ENCODE results near the gene CARS1.

The CARS1 gene

GRCh38 chr11:2991452-2992233 lies 65.6 kb downstream of the CARS1 start:
- no peak for DNase-seq (ENCODE audit: low spot score)

GRCh38 chr11:2990617-2991451 lies 66.4 kb downstream of the CARS1 start:
- no peak for DNase-seq (ENCODE audit: low spot score)

- no peak for DNase-seq (ENCODE audit: low spot score)
Measured at GRCh38 chr11:2989551-2989950, 67.7 kb downstream of the CARS1 start.

GRCh38 chr11:2989006-2989405 lies 68.2 kb downstream of the CARS1 start:
- no peak for DNase-seq (ENCODE audit: low spot score)

- DNase-seq (ENCODE audit: low spot score): no peak
Measured at GRCh38 chr11:2987881-2988861, 69.1 kb downstream of the CARS1 start.

- DNase-seq (ENCODE audit: low spot score): no peak
Measured at GRCh38 chr11:2983908-2984307, 73.3 kb downstream of the CARS1 start.

- no peak for DNase-seq (ENCODE audit: low spot score)
Measured at GRCh38 chr11:2982214-2982613, 75.0 kb downstream of the CARS1 start.

GRCh38 chr11:2981130-2981529 lies 76.1 kb downstream of the CARS1 start:
- DNase-seq (ENCODE audit: low spot score): no peak

- no peak for DNase-seq (ENCODE audit: low spot score)
Measured at GRCh38 chr11:2980168-2980840, 76.9 kb downstream of the CARS1 start.

GRCh38 chr11:2977113-2977512 lies 80.1 kb downstream of the CARS1 start:
- DNase-seq (ENCODE audit: low spot score): no peak

GRCh38 chr11:2976294-2977063 lies 80.7 kb downstream of the CARS1 start:
- no peak for DNase-seq (ENCODE audit: low spot score)

GRCh38 chr11:2975594-2975993 lies 81.6 kb downstream of the CARS1 start:
- peak; percentile 58 for DNase-seq (ENCODE audit: low spot score)

GRCh38 chr11:2974272-2974671 lies 83.0 kb downstream of the CARS1 start:
- no peak for DNase-seq (ENCODE audit: low spot score)

- no peak for DNase-seq (ENCODE audit: low spot score)
Measured at GRCh38 chr11:2968341-2968900, 88.8 kb downstream of the CARS1 start.

GRCh38 chr11:2964782-2965181 lies 92.4 kb downstream of the CARS1 start:
- no peak for DNase-seq (ENCODE audit: low spot score)

GRCh38 chr11:2963761-2964160 lies 93.5 kb downstream of the CARS1 start:
- DNase-seq (ENCODE audit: low spot score): no peak

GRCh38 chr11:2963112-2963754 lies 94.0 kb downstream of the CARS1 start:
- DNase-seq (ENCODE audit: low spot score): no peak

- no peak for DNase-seq (ENCODE audit: low spot score)
Measured at GRCh38 chr11:2961080-2961479, 96.1 kb downstream of the CARS1 start.

- DNase-seq (ENCODE audit: low spot score): no peak
Measured at GRCh38 chr11:2960139-2960538, 97.1 kb downstream of the CARS1 start.

GRCh38 chr11:2958251-2958650 lies 99.0 kb downstream of the CARS1 start:
- DNase-seq (ENCODE audit: low spot score): no peak

Measured in COLO829 (cell line).